B cell (primary cell): ENCODE measurements around the gene TINAGL1. TPM values are rescaled to one million over a fixed set of nuclear protein-coding genes. Genes with fewer than 3 reads are reported as not detected.

ENCODE experiments used
- ATAC-seq: fragments of 200-7000 bp; cut with Tn5 transposase; one replicate; pipeline ENCODE4 v1.10.0; 2021; ENCODE audit warnings: low read depth, mild to moderate bottlenecking, moderate number of reproducible peaks, moderate library complexity
- CTCF ChIA-PET: fragments of 350-600 bp; sonication (Branson Sonifier 250); formaldehyde crosslinking; loops from one replicate; lab custom pipeline; 2021; ENCODE audit warnings: antibody characterized with exemption, inconsistent platforms; lab: Charles Lee
- POLR2A ChIA-PET: fragments of 350-600 bp; sonication (Branson Sonifier 250); formaldehyde crosslinking; loops from one replicate; lab custom pipeline; 2021; ENCODE audit warnings: antibody characterized with exemption; lab: Charles Lee
- DNase-seq: peaks from one replicate; pipeline ENCODE4 v3.0.0; 2013
- H2AFZ ChIP-seq: 2 replicates; pipeline ENCODE4 v1.6.1; 2012; ENCODE audit warnings: mild to moderate bottlenecking, low read depth, low read length; ENCODE audit not compliant: insufficient read depth, poor library complexity, severe bottlenecking
- H3K27ac ChIP-seq, 2 donors: 1 replicate in 1 of 2; 2 replicates in 1 of 2; pipeline ENCODE4 v1.5.1; 2012 to 2013; ENCODE audit warnings: low read length in 2 of 2, mild to moderate bottlenecking in 2 of 2, moderate library complexity in 1 of 2
- H3K27me3 ChIP-seq, 4 experiments: fragments of 200-600 bp in 1 of 4; sonication (generic) in 1 of 4; replicated peaks in 1 of 4; 1 replicate in 2 of 4; 2 replicates in 2 of 4; pipeline versions ENCODE4 v1.6.1 to v1.7.0; 2013 to 2016; ENCODE audit warnings: low read length in 3 of 4, mild to moderate bottlenecking in 2 of 4, mixed read lengths in 1 of 4, moderate library complexity in 1 of 4; ENCODE audit not compliant: insufficient read depth in 4 of 4, control insufficient read depth in 3 of 4; ENCODE audit errors: control extremely low read depth in 1 of 4
- H3K36me3 ChIP-seq, 2 experiments: replicated peaks in 1 of 2; 1 replicate in 1 of 2; 2 replicates in 1 of 2; pipeline versions ENCODE4 v1.6.1 to v1.7.1; 2013; ENCODE audit warnings: low read length in 1 of 2; ENCODE audit not compliant: insufficient read depth in 2 of 2, control insufficient read depth in 1 of 2; ENCODE audit errors: control extremely low read depth in 1 of 2, extremely low read depth in 1 of 2
- H3K4me1 ChIP-seq, 2 donors: fragments of 200-600 bp in 1 of 2; sonication (generic) in 1 of 2; 1 replicate in 1 of 2; 2 replicates in 1 of 2; pipeline versions ENCODE4 v1.5.1 to v1.6.1; 2013 to 2017; ENCODE audit warnings: low read length in 2 of 2; ENCODE audit not compliant: control insufficient read depth in 2 of 2, insufficient read depth in 2 of 2
- H3K4me2 ChIP-seq: replicated peaks from 2 replicates; pipeline ENCODE3; 2012; ENCODE audit warnings: mild to moderate bottlenecking, low read depth, low read length; ENCODE audit not compliant: poor library complexity, severe bottlenecking
- H3K4me3 ChIP-seq, 5 experiments: fragments of 200-600 bp in 1 of 5; sonication (generic) in 1 of 5; 1 replicate in 3 of 5; 2 replicates in 2 of 5; pipeline versions ENCODE4 v1.5.1 to v1.7.0; 2011 to 2016; ENCODE audit warnings: low read length in 4 of 5, mild to moderate bottlenecking in 4 of 5, low read depth in 2 of 5, control low read depth in 1 of 5, moderate library complexity in 1 of 5; ENCODE audit not compliant: insufficient read depth in 1 of 5; ENCODE audit errors: control extremely low read depth in 1 of 5, extremely low read depth in 1 of 5
- H3K79me2 ChIP-seq: fragments of 200-600 bp; sonication (generic); one replicate; pipeline ENCODE4 v1.6.0; 2016; ENCODE audit warnings: low read length; ENCODE audit not compliant: control insufficient read depth, insufficient read depth
- H3K9ac ChIP-seq: fragments of 200-600 bp; sonication (generic); 2 replicates; pipeline ENCODE4 v1.6.1; 2017; ENCODE audit warnings: mild to moderate bottlenecking, low read length, moderate library complexity
- H3K9me3 ChIP-seq, 3 donors: one replicate each; pipeline versions ENCODE4 v1.6.1 to v1.7.1; 2013; ENCODE audit warnings: low read length in 2 of 3; ENCODE audit not compliant: control insufficient read depth in 2 of 3, insufficient read depth in 1 of 3; ENCODE audit errors: control extremely low read depth in 1 of 3
- H4K20me1 ChIP-seq: 2 replicates; pipeline ENCODE4 v1.6.0; 2012; ENCODE audit warnings: mild to moderate bottlenecking, low read length; ENCODE audit not compliant: insufficient read depth, control insufficient read depth, poor library complexity, severe bottlenecking
- H3K27ac Mint-ChIP-seq: one replicate; pipeline ENCODE4 v1.8.0; 2021; ENCODE audit warnings: mixed read lengths
- H3K27me3 Mint-ChIP-seq: one replicate; pipeline ENCODE4 v1.8.0; 2021; ENCODE audit warnings: mixed read lengths
- H3K4me1 Mint-ChIP-seq: one replicate; pipeline ENCODE4 v1.8.0; 2021; ENCODE audit warnings: mixed read lengths
- H3K4me3 Mint-ChIP-seq: one replicate; pipeline ENCODE4 v1.8.0; 2021; ENCODE audit warnings: mixed read lengths
- H3K9me3 Mint-ChIP-seq: one replicate; pipeline ENCODE4 v1.8.0; 2022; ENCODE audit warnings: mixed read lengths; ENCODE audit not compliant: insufficient read depth
- CTCF ChIP-seq: fragments of 200-600 bp; IDR thresholded peaks from one replicate; pipeline ENCODE4 v1.8.0; 2022; ENCODE audit warnings: antibody characterized with exemption, mild to moderate bottlenecking
- EZH2 ChIP-seq: IDR thresholded peaks from 2 replicates; pipeline ENCODE4 v1.6.1; 2012; ENCODE audit warnings: borderline replicate concordance, low read depth, mild to moderate bottlenecking, moderate library complexity, low read length; ENCODE audit not compliant: insufficient read depth, poor library complexity, severe bottlenecking
- WGBS: methylation state at CpG from one replicate; pipeline ENCODE4 v1.1.5; 2013; ENCODE audit warnings: missing lambda C conversion rate; ENCODE audit not compliant: insufficient coverage; 5-methylcytosine and 5-hydroxymethylcytosine counted together
- intact Hi-C: fragments of 100-400 bp; cut with micrococcal nuclease; formaldehyde crosslinking; loops from one replicate; pipeline ENCODE4 v1.10.0; 2022
- polyA plus RNA-seq: library from polyadenylated mRNA; depleted of rRNA; stranded (reverse); fragments of >200 nt; gene quantifications from 2 replicates; pipeline ENCODE4 v1.2.3, GENCODE V29; 2012
- total RNA-seq, 2 donors: library from RNA; stranded (reverse); fragments of 120-200 nt in 1 of 2; gene quantifications; 1 replicate in 1 of 2; 2 replicates in 1 of 2; pipeline versions ENCODE4 v1.2.3 to v1.2.4, GENCODE V29; 2013 to 2022

Gene TINAGL1
- total and polyA plus RNA-seq, 2 donors (not counting 1 experiment from before 2014, with no cell fraction given), result not detected

- no peak overlapping the region for H3K4me2 ChIP-seq
- intact Hi-C loops, result no loop called here
- WGBS, result 92% methylated on average over 12 of the region's 15 CpGs
Measured at GRCh38 chr1:31580891-31581603, 4.7 kb downstream of the TINAGL1 start.

More at GRCh38 chr1:31580891-31581603, 4.7 kb downstream of the TINAGL1 start:
- Histone ChIP-seq H3K4me1 (peaks cover 0 to 7% of the 10 kb centered on the region in 2 donors), H3K36me3 (no peaks in the 10 kb centered on the region), H4K20me1 (no peaks in the 10 kb centered on the region), H3K27ac (no peak overlapping the region), H3K27me3 (peaks cover 0 to 11% (median 3%) of the 10 kb centered on the region in 4 experiments), H3K79me2 (no peaks in the 10 kb centered on the region), H3K9me3 (no peaks in the 10 kb centered on the region), H3K9ac (no peak overlapping the region), H3K4me3 (no peak overlapping the region), H2AFZ (no peak overlapping the region)
- DNase-seq (no peak), ATAC-seq (no peak)
- POLR2A ChIA-PET, result interaction anchor here (0.6 kb wide), 1 partner anchor 193 kb away, joined by 5 read pairs; no protein-coding TSS in a partner anchor
- TF ChIP-seq EZH2, result no peak
- no peak for TF ChIP-seq CTCF
- peaks cover 3% of the 10 kb centered on the region for H3K4me1 Mint-ChIP-seq
- H3K4me3 Mint-ChIP-seq, result no peak overlapping the region
- H3K27ac Mint-ChIP-seq, result no peak overlapping the region
- CTCF ChIA-PET, result no interaction called here
- H3K27me3 Mint-ChIP-seq, result peaks cover 8% of the 10 kb centered on the region
- H3K9me3 Mint-ChIP-seq, result no peaks in the 10 kb centered on the region
